HepG2 (cell line): ENCODE results near the gene CD180. TPM values are rescaled to one million over a fixed set of nuclear protein-coding genes. Genes with fewer than 3 reads are reported as not detected.

Experiments used
- ATAC-seq: fragments of 200-7000 bp; cut with Tn5 transposase; 3 replicates; pipeline ENCODE4 v1.9.1; 2020; ENCODE audit warnings: mild to moderate bottlenecking, moderate library complexity
- BruUV-seq: library from RNA; stranded (reverse); fragments of 400-500 nt; replicated peaks from 2 replicates; lab custom pipeline; 2021; lab: Mats Ljungman, UMichigan
- CTCF ChIA-PET: fragments of 300-600 bp; formaldehyde crosslinking; extraction: SDS; loops from one replicate; lab custom pipeline; 2021; ENCODE audit warnings: low total read pairs, inconsistent platforms, low intra/inter-chr PET ratio; lab: Yijun Ruan, JAX
- POLR2A ChIA-PET: fragments of 350-600 bp; sonication (Branson Sonifier 250); formaldehyde crosslinking; loops from one replicate; lab custom pipeline; 2020; ENCODE audit warnings: antibody characterized with exemption, inconsistent platforms; lab: Yijun Ruan, JAX
- DNase-seq: peaks from one replicate; pipeline ENCODE4 v3.0.0-alpha.2; 2015; ENCODE audit warnings: low spot score
- FAIRE-seq: peaks from 3 replicates; lab custom pipeline; 2011; peaks lifted over from hg19 to GRCh38; lab: Jason Lieb, UNC
- H2AFZ ChIP-seq: one replicate; pipeline ENCODE4 v1.6.1; 2011; ENCODE audit warnings: low read length, inconsistent platforms
- H3K27ac ChIP-seq: fragments of 300-600 bp; 3 replicates; pipeline ENCODE4 v1.8.0; 2011; ENCODE audit warnings: mixed run types, mild to moderate bottlenecking, mixed read lengths, low read length, inconsistent platforms; ENCODE audit not compliant: insufficient read depth; ENCODE audit errors: extremely low read length
- H3K27me3 ChIP-seq, 2 experiments: fragments of 200-600 bp in 1 of 2; 2 replicates in 1 of 2; 3 replicates in 1 of 2; pipeline versions ENCODE4 v1.6.0 to v1.8.0; 2011; ENCODE audit warnings: low read length in 2 of 2, mild to moderate bottlenecking in 2 of 2, moderate library complexity in 2 of 2, inconsistent platforms in 1 of 2; ENCODE audit not compliant: insufficient read depth in 2 of 2, control insufficient read depth in 1 of 2
- H3K36me3 ChIP-seq, 2 experiments: fragments of 200-600 bp in 1 of 2; replicated peaks in 1 of 2; 2 replicates in 1 of 2; 3 replicates in 1 of 2; pipeline versions ENCODE4 v1.5.1 to v1.8.0; 2011; ENCODE audit warnings: low read length in 2 of 2, inconsistent platforms in 1 of 2; ENCODE audit not compliant: insufficient read depth in 2 of 2, control insufficient read depth in 1 of 2
- H3K4me1 ChIP-seq: 2 replicates; pipeline ENCODE4 v1.5.1; 2012; ENCODE audit warnings: low read length, inconsistent platforms; ENCODE audit not compliant: insufficient read depth
- H3K4me2 ChIP-seq: 2 replicates; pipeline ENCODE4 v1.6.0; 2011; ENCODE audit warnings: low read depth, low read length, inconsistent platforms
- H3K4me3 ChIP-seq, 3 experiments: fragments of 200-600 bp in 1 of 3; sonication (generic), shearing (Covaris generic) in 1 of 3; replicated peaks in 1 of 3; 2 replicates each; pipeline ENCODE4 v1.5.1; 2011 to 2016; ENCODE audit warnings: low read length in 3 of 3, inconsistent platforms in 2 of 3, low read depth in 2 of 3, mild to moderate bottlenecking in 2 of 3, control low read depth in 1 of 3, mixed read lengths in 1 of 3; ENCODE audit not compliant: insufficient read depth in 1 of 3
- H3K79me2 ChIP-seq: one replicate; pipeline ENCODE4 v1.6.1; 2011; ENCODE audit warnings: low read length, inconsistent platforms; ENCODE audit not compliant: insufficient read depth
- H3K9ac ChIP-seq: 2 replicates; pipeline ENCODE4 v1.6.0; 2011; ENCODE audit warnings: mild to moderate bottlenecking, low read depth, low read length, inconsistent platforms; ENCODE audit not compliant: insufficient read depth
- H3K9me3 ChIP-seq: 2 replicates; pipeline ENCODE4 v1.5.1; 2012; ENCODE audit warnings: mild to moderate bottlenecking, low read length
- H4K20me1 ChIP-seq: 2 replicates; pipeline ENCODE4 v1.6.0; 2011; ENCODE audit warnings: inconsistent platforms, mild to moderate bottlenecking, low read length, moderate library complexity; ENCODE audit not compliant: insufficient read depth
- EP300 ChIP-seq, 3 experiments: sonication (generic) in 1 of 3; formaldehyde crosslinking in 1 of 3; IDR thresholded peaks; 2 replicates each; pipeline versions ENCODE4 v1.5.1 to v1.6.1; 2011 to 2020; ENCODE audit warnings: low read depth in 2 of 3, low read length in 2 of 3, borderline replicate concordance in 1 of 3, improper control_type of control experiment in 1 of 3, mild to moderate bottlenecking in 1 of 3, missing genetic modification reagents in 1 of 3, moderate library complexity in 1 of 3
- HNRNPUL1 ChIP-seq: fragments of 200-400 bp; formaldehyde crosslinking; IDR thresholded peaks from 2 replicates; pipeline ENCODE4 v1.6.1; 2017; ENCODE audit warnings: low read depth, mild to moderate bottlenecking, low read length, moderate library complexity
- NRL ChIP-seq: sonication (generic); formaldehyde crosslinking; IDR thresholded peaks from 2 replicates; pipeline ENCODE4 v1.5.0; 2020; ENCODE audit warnings: missing genetic modification reagents, mild to moderate bottlenecking, moderate library complexity, borderline replicate concordance
- RBM39 ChIP-seq: fragments of 200-400 bp; formaldehyde crosslinking; IDR thresholded peaks from one replicate; pipeline ENCODE4 v1.6.1; 2018; ENCODE audit warnings: antibody characterized with exemption, mild to moderate bottlenecking, low read depth, low read length; ENCODE audit not compliant: poor library complexity, severe bottlenecking
- ZFP36L1 ChIP-seq: sonication (generic); formaldehyde crosslinking; IDR thresholded peaks from 2 replicates; pipeline ENCODE4 v1.8.0; 2022; ENCODE audit warnings: mild to moderate bottlenecking, missing genetic modification reagents, moderate library complexity
- ZNF660 ChIP-seq: sonication (generic); formaldehyde crosslinking; IDR thresholded peaks from 2 replicates; pipeline ENCODE4 v1.5.1; 2020; ENCODE audit warnings: mild to moderate bottlenecking, low read depth, missing genetic modification reagents, borderline replicate concordance
- WGBS: methylation state at CpG from one replicate; pipeline ENCODE4 v1.1.6; 2017; ENCODE audit warnings: low lambda C conversion rate; 5-methylcytosine and 5-hydroxymethylcytosine counted together
- in situ Hi-C: cut with HindIII; loops from 2 replicates; pipeline ENCODE4 v1.10.0; 2017; ENCODE audit warnings: low pct_unique_long_range_greater_than_20kb; ENCODE audit not compliant: extremely low pct_ligation_motif_present
- intact Hi-C: fragments of 100-400 bp; cut with micrococcal nuclease; formaldehyde crosslinking; loops from one replicate; pipeline ENCODE4 v1.10.0; 2022; ENCODE audit not compliant: unreplicated experiment
- polyA plus RNA-seq, 8 experiments: library from polyadenylated mRNA; depleted of rRNA in 3 of 8; stranded (reverse) in 7 of 8; unstranded in 1 of 8; fragments of >200 nt; fragmentation: Illumina TruSeq in 4 of 8; extraction: Trizol in 4 of 8; gene quantifications; 2 replicates each; pipeline versions ENCODE4 v1.2.1 to v1.2.3, GENCODE V29; 2011 to 2016; ENCODE audit warnings: low read depth in 4 of 8, missing spikeins in 1 of 8, mixed read lengths in 1 of 8; ENCODE audit not compliant: insufficient read depth in 1 of 8
- total RNA-seq, 5 experiments: library from RNA; depleted of rRNA; stranded (reverse); fragments of >200 nt; fragmentation: Illumina TruSeq; extraction: Trizol; gene quantifications; 2 replicates each; pipeline ENCODE4 v1.2.3, GENCODE V29; 2016; ENCODE audit warnings: low read depth in 1 of 5
- TF ChIP-seq, protein P1 (sequence below): sonication (generic); formaldehyde crosslinking; IDR thresholded peaks from 2 replicates; pipeline ENCODE4 v1.8.0; 2022; ENCODE audit warnings: mild to moderate bottlenecking, missing genetic modification reagents

CD180 gene
- total and polyA plus RNA-seq, 2 of the 13 experiments (the other 11 are each of a cell fraction or from before 2014, with no cell fraction given), result not detected

DNA sequence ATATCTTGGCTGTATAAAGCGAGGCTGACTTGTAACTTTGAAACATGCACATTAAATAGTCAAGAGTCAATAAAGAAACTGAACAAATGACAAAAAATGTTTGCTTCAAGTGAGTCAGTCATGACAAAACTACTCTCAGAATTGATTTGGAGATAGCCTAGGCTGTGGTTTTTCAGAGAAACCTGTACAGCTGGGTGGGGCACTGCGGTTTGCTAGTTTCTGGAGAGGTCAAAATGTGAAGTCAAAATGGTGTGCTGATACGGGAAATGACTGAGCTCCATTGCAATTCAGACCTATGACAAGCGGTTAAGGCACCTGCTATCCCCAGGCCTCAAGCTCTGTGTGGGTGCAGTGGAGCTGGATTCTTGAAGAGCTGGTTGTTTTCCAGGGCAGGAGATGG lies 10.3 kb upstream of the CD180 start:
- Histone ChIP-seq H3K27ac (no peak overlapping the region), H3K79me2 (no peaks in the 10 kb centered on the region), H3K9me3 (no peaks in the 10 kb centered on the region), H4K20me1 (no peaks in the 10 kb centered on the region), H3K4me2 (no peak overlapping the region), H2AFZ (no peak overlapping the region), H3K4me1 (peaks cover 5% of the 10 kb centered on the region; the same call in 1 of the 2 replicates), H3K36me3 (no peaks in the 10 kb centered on the region), H3K4me3 (no peak overlapping the region), H3K27me3 (no peaks in the 10 kb centered on the region), H3K9ac (no peak overlapping the region)
- no peak for FAIRE-seq
- TF ChIP-seq, protein P1, sequence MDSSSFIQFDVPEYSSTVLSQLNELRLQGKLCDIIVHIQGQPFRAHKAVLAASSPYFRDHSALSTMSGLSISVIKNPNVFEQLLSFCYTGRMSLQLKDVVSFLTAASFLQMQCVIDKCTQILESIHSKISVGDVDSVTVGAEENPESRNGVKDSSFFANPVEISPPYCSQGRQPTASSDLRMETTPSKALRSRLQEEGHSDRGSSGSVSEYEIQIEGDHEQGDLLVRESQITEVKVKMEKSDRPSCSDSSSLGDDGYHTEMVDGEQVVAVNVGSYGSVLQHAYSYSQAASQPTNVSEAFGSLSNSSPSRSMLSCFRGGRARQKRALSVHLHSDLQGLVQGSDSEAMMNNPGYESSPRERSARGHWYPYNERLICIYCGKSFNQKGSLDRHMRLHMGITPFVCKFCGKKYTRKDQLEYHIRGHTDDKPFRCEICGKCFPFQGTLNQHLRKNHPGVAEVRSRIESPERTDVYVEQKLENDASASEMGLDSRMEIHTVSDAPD (CRISPR knock-in tag), result no peak
- TF ChIP-seq RBM39 (no peak), HNRNPUL1 (no peak), NRL (CRISPR knock-in tag) (no peak), ZNF660 (CRISPR knock-in tag) (no peak), ZFP36L1 (CRISPR knock-in tag) (no peak), EP300 (IDR thresholded peaks at IDR 0.05; ENCODE audit: low read depth in 2 of 2, low read length in 2 of 2) (0 out of 4 replicates have a peak, but pooled peaks of 1 of the 2 experiments have one; percentile 13), EP300 (CRISPR knock-in tag; IDR thresholded peaks at IDR 0.05; ENCODE audit: borderline replicate concordance) (no peak)
- intact Hi-C loops (no loop called here), in situ Hi-C loops (loop anchor here (10.0 kb wide), 1 partner anchor 222 kb away; no protein-coding TSS in a partner anchor)
- ChIA-PET POLR2A (no interaction called here), CTCF (interaction anchor here (1.8 kb wide), 1 partner anchor 50 kb away, joined by 3 read pairs; no protein-coding TSS in a partner anchor)
- 3% methylated on average over 4 of the region's 4 CpGs for WGBS
- DNase-seq, result peak; percentile 53
- ATAC-seq, result no peak; the same call in 2 of the 3 replicates
- no TSS peak for BruUV-seq
